ENCODE results near the gene HSD17B4. TPM values are rescaled to one million over a fixed set of nuclear protein-coding genes. Genes with fewer than 3 reads are reported as not detected.
"Not testable (repeated sequence)": the region's sequence is repeated elsewhere in the genome, so short reads cannot be mapped to it uniquely, and the experiment has no call there.

Gene HSD17B4
- total and polyA plus RNA-seq, 2 of the 13 experiments (the other 11 are each of a cell fraction or from before 2014, with no cell fraction given), result 178 to 399 TPM

DNA sequence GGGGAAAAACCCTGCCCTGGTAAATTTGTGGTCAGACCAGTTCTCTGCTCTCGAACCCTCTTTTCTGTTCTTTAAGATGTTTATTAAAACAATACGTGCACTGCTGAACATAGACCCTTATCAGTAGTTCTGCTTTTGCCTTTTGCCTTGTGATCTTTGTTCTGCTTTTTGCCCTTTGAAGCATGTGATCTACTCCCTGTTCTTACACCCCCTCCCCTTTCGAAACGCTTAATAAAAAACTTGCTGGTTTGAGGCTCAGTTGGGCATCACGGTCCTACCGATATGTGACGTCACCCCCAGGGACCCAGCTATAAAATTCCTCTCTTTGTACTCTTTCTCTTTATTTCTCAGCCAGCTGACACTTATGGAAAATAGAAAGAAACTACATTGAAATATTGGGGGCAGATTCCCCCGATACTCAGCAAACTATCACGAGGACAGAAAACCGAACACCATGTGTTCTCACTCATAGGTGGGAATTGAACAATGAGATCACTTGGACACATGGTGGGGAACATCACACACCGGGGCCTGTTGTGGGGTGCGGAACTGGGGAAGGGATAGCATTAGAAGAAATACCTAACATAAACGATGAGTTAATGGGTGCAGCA, 38.1 kb upstream of the HSD17B4 start:
- ATAC-seq; H3K27me3 ChIP-seq (ENCODE audit: control insufficient read depth in 1 of 2, insufficient read depth in 2 of 2, low read length in 2 of 2); H3K9ac ChIP-seq (ENCODE audit: insufficient read depth, low read depth, low read length); H3K9me3 ChIP-seq (ENCODE audit: low read length); H3K4me3 ChIP-seq (replicated peaks in 1 of 3; ENCODE audit: insufficient read depth in 1 of 3, low read depth in 2 of 3, low read length in 3 of 3); H2AFZ ChIP-seq (ENCODE audit: low read length); FAIRE-seq; H4K20me1 ChIP-seq (ENCODE audit: insufficient read depth, low read length); DNase-seq (ENCODE audit: low spot score); H3K27ac ChIP-seq (ENCODE audit: extremely low read length, insufficient read depth, low read length); H3K4me2 ChIP-seq (ENCODE audit: low read depth, low read length); BruUV-seq (replicated peaks); H3K36me3 ChIP-seq (replicated peaks in 1 of 2; ENCODE audit: control insufficient read depth in 1 of 2, insufficient read depth in 2 of 2, low read length in 2 of 2); H3K79me2 ChIP-seq (ENCODE audit: insufficient read depth, low read length); POLR2A ChIA-PET; TF ChIP-seq ATF7, CREB1 (CRISPR knock-in tag; IDR thresholded peaks at IDR 0.05): not testable (repeated sequence)
- intact Hi-C loops (cut with micrococcal nuclease; ENCODE audit: unreplicated experiment), result loop anchor here (5.0 kb wide), 2 partner anchors 97 to 342 kb away; partner anchors contain the start of gene DMXL1
- peaks cover 15% of the 10 kb centered on the region for H3K4me1 ChIP-seq (ENCODE audit: insufficient read depth, low read length)
- WGBS (ENCODE audit: low lambda C conversion rate), result 54% methylated on average over 13 of the region's 13 CpGs
- in situ Hi-C loops (cut with HindIII; ENCODE audit: extremely low pct_ligation_motif_present, low pct_unique_long_range_greater_than_20kb), result loop anchor here (10.0 kb wide), 2 partner anchors 389 to 429 kb away; partner anchors contain the start of gene DTWD2
- TF ChIP-seq ATF7 (IDR thresholded peaks at IDR 0.05), result peak; percentile 85
- TF ChIP-seq CREB1 (IDR thresholded peaks at IDR 0.05), result peak; percentile 94
- CTCF ChIA-PET (ENCODE audit: low intra/inter-chr PET ratio, low total read pairs), result interaction anchor here (3.0 to 3.7 kb wide), 2 partner anchors 393 to 426 kb away, joined by 14 to 44 read pairs; partner anchors contain the start of gene DTWD2

DNA sequence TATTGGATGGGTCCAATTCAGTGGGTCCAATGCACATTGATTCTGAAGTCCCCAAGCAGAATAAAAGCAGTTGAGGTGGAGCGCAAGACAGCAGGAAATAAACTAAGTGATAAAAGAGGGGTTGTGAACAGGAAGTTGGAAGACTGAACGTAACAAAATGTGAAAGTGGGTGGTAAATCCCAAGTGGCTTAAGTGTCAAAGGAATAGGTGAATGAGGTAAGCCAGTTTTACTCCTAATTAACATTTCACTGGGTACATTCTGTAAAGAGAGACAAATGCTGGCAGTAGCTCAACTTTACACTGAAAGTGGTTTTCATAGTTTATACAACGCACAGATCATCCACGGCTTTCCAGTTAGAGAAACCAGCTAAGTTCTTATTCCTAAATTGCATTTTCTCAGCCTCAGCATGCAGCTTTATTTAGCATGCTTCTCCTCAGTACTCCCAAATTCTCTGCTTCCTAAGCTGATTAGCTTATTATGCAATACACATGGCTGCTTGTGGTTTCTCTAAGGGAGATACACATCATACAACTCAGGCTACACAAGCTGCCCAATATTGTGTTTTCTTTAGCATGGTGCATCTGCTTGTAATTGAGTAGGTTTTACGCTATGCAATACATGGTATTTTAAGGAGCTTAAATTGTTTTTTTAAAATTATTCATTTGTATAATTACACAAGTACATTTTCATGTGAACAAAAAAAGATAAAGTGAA, 34.2 kb upstream of the HSD17B4 start:
- no peak overlapping the region for H2AFZ ChIP-seq (ENCODE audit: low read length)

More for the DNA sequence above, 34.2 kb upstream of the HSD17B4 start:
- no peak overlapping the region for H3K9ac ChIP-seq (ENCODE audit: insufficient read depth, low read depth, low read length)
- intact Hi-C loops (cut with micrococcal nuclease; ENCODE audit: unreplicated experiment) (no loop called here), in situ Hi-C loops (cut with HindIII; ENCODE audit: extremely low pct_ligation_motif_present, low pct_unique_long_range_greater_than_20kb) (loop anchor here (10.0 kb wide), 2 partner anchors 393 to 433 kb away; partner anchors contain the start of gene DTWD2)
- H3K27me3 ChIP-seq (ENCODE audit: control insufficient read depth in 1 of 2, insufficient read depth in 2 of 2, low read length in 2 of 2), result no peaks in the 10 kb centered on the region
- H3K79me2 ChIP-seq (ENCODE audit: insufficient read depth, low read length), result no peaks in the 10 kb centered on the region
- ATAC-seq (no peak), FAIRE-seq (no peak), DNase-seq (ENCODE audit: low spot score) (no peak)
- H3K4me1 ChIP-seq (ENCODE audit: insufficient read depth, low read length), result peaks cover 12% of the 10 kb centered on the region
- H3K4me2 ChIP-seq (ENCODE audit: low read depth, low read length), result no peak overlapping the region
- no peaks in the 10 kb centered on the region for H3K9me3 ChIP-seq (ENCODE audit: low read length)
- H3K27ac ChIP-seq (ENCODE audit: extremely low read length, insufficient read depth, low read length), result no peak overlapping the region
- POLR2A ChIA-PET, result no interaction called here
- CTCF ChIA-PET (ENCODE audit: low intra/inter-chr PET ratio, low total read pairs), result no interaction called here
- no TSS peak for BruUV-seq (replicated peaks)
- no peaks in the 10 kb centered on the region for H3K36me3 ChIP-seq (replicated peaks in 1 of 2; ENCODE audit: control insufficient read depth in 1 of 2, insufficient read depth in 2 of 2, low read length in 2 of 2)
- 63% methylated on average over 5 of the region's 5 CpGs for WGBS (ENCODE audit: low lambda C conversion rate)
- no peak overlapping the region for H3K4me3 ChIP-seq (replicated peaks in 1 of 3; ENCODE audit: insufficient read depth in 1 of 3, low read depth in 2 of 3, low read length in 3 of 3)
- no peaks in the 10 kb centered on the region for H4K20me1 ChIP-seq (ENCODE audit: insufficient read depth, low read length)
- TF ChIP-seq, protein P1, sequence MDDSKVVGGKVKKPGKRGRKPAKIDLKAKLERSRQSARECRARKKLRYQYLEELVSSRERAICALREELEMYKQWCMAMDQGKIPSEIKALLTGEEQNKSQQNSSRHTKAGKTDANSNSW (CRISPR knock-in tag; IDR thresholded peaks at IDR 0.05; ENCODE audit: borderline replicate concordance), result no peak
- no peak for TF ChIP-seq CBFB (CRISPR knock-in tag; IDR thresholded peaks at IDR 0.05)
- TF ChIP-seq, protein P2, sequence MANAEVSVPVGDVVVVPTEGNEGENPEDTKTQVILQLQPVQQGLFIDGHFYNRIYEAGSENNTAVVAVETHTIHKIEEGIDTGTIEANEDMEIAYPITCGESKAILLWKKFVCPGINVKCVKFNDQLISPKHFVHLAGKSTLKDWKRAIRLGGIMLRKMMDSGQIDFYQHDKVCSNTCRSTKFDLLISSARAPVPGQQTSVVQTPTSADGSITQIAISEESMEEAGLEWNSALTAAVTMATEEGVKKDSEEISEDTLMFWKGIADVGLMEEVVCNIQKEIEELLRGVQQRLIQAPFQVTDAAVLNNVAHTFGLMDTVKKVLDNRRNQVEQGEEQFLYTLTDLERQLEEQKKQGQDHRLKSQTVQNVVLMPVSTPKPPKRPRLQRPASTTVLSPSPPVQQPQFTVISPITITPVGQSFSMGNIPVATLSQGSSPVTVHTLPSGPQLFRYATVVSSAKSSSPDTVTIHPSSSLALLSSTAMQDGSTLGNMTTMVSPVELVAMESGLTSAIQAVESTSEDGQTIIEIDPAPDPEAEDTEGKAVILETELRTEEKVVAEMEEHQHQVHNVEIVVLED (CRISPR knock-in tag; IDR thresholded peaks at IDR 0.05; ENCODE audit: borderline replicate concordance), result no peak
- TF ChIP-seq, protein P3, sequence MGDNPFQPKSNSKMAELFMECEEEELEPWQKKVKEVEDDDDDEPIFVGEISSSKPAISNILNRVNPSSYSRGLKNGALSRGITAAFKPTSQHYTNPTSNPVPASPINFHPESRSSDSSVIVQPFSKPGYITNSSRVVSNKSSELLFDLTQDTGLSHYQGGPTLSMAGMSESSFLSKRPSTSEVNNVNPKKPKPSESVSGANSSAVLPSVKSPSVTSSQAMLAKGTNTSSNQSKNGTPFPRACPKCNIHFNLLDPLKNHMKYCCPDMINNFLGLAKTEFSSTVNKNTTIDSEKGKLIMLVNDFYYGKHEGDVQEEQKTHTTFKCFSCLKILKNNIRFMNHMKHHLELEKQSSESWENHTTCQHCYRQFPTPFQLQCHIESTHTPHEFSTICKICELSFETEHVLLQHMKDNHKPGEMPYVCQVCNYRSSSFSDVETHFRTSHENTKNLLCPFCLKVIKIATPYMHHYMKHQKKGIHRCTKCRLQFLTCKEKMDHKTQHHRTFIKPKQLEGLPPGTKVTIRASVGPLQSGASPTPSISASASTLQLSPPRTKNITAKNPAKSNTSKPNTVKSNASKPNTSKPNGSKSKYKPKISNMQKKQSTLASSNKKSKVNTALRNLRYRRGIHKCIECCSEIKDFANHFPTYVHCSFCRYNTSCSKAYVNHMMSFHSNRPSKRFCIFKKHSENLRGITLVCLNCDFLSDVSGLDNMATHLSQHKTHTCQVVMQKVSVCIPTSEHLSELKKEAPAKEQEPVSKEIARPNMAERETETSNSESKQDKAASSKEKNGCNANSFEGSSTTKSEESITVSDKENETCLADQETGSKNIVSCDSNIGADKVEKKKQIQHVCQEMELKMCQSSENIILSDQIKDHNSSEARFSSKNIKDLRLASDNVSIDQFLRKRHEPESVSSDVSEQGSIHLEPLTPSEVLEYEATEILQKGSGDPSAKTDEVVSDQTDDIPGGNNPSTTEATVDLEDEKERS (CRISPR knock-in tag; IDR thresholded peaks at IDR 0.05), result no peak
- no peak for TF ChIP-seq SRY (CRISPR knock-in tag; IDR thresholded peaks at IDR 0.05)
- TF ChIP-seq ZNF317 (CRISPR knock-in tag; IDR thresholded peaks at IDR 0.05), result no peak
